Sigmoid colon (tissue), 7 donors: ENCODE results near the gene RALY. TPM values are rescaled to one million over a fixed set of nuclear protein-coding genes. Genes with fewer than 3 reads are reported as not detected.

Experiments
- DNase-seq: peaks from one replicate; pipeline ENCODE4 v3.0.0-alpha.2; 2019
- H3K27ac ChIP-seq, 4 donors: fragments of 200-600 bp; sonication (generic); one replicate each; pipeline ENCODE4 v1.5.1; 2016 to 2019; ENCODE audit warnings: mild to moderate bottlenecking in 1 of 4
- H3K27me3 ChIP-seq, 3 donors: fragments of 200-600 bp; sonication (generic); one replicate each; pipeline ENCODE4 v1.5.1; 2019; ENCODE audit warnings: mild to moderate bottlenecking in 1 of 3
- H3K36me3 ChIP-seq, 4 donors: fragments of 200-600 bp; sonication (generic); one replicate each; pipeline ENCODE4 v1.5.1; 2016 to 2019
- H3K4me1 ChIP-seq, 4 donors: fragments of 200-600 bp; sonication (generic); one replicate each; pipeline ENCODE4 v1.5.1; 2017 to 2019
- H3K4me3 ChIP-seq, 4 donors: fragments of 200-600 bp; sonication (generic); one replicate each; pipeline ENCODE4 v1.5.1; 2017 to 2019; ENCODE audit warnings: mild to moderate bottlenecking in 2 of 4, moderate library complexity in 1 of 4
- H3K9me3 ChIP-seq, 4 donors: fragments of 200-600 bp in 3 of 4; sonication (generic) in 3 of 4; one replicate each; pipeline versions ENCODE4 v1.5.1 to v1.6.1; 2013 to 2019
- CTCF ChIP-seq, 4 experiments: fragments of 450-650 bp in 3 of 4; fragments of 200-600 bp in 1 of 4; IDR thresholded peaks; one replicate each; pipeline ENCODE4 v1.5.1; 2016 to 2019; ENCODE audit warnings: antibody characterized with exemption in 4 of 4, mild to moderate bottlenecking in 3 of 4, moderate library complexity in 2 of 4
- EP300 ChIP-seq, 4 donors: sonication (generic); formaldehyde crosslinking; IDR thresholded peaks; one replicate each; pipeline ENCODE4 v1.6.1; 2017; ENCODE audit warnings: antibody characterized with exemption in 4 of 4
- POLR2A ChIP-seq, 2 donors: fragments of 450-650 bp; IDR thresholded peaks; one replicate each; pipeline ENCODE4 v1.6.1; 2016; ENCODE audit warnings: antibody characterized with exemption in 2 of 2, mild to moderate bottlenecking in 2 of 2, moderate library complexity in 2 of 2
- POLR2AphosphoS5 ChIP-seq, 4 donors: sonication (generic); formaldehyde crosslinking; IDR thresholded peaks; one replicate each; pipeline ENCODE4 v1.6.1; 2017; ENCODE audit warnings: antibody characterized with exemption in 4 of 4
- WGBS, 2 donors: extraction: QIAGEN DNeasy Blood & Tissue Kit; methylation state at CpG; one replicate each; pipeline ENCODE4 v1.1.7; 2013; 5-methylcytosine and 5-hydroxymethylcytosine counted together
- intact Hi-C: fragments of 100-400 bp; cut with DNase I; formaldehyde crosslinking; loops from one replicate; pipeline ENCODE4 v1.15.1; 2023
- polyA plus RNA-seq, 3 donors: library from polyadenylated mRNA; stranded (reverse); fragments of 200-250 nt; gene quantifications; one replicate each; pipeline ENCODE4 v1.2.3, GENCODE V29; 2013
- total RNA-seq, 4 donors: library from RNA; depleted of rRNA; stranded (reverse); fragments of >200 nt; gene quantifications; one replicate each; pipeline ENCODE4 v1.1.0, GENCODE V29; 2016
- donor health status: healthy with polysubstance abuse.
- donor health status: Bipolar disorder and iron deficiency.
- donor health status: healthy.

Gene RALY
- total and polyA plus RNA-seq, 7 donors: 75.1 to 233 (median 94.5) TPM

GRCh38 chr20:34089655-34090345, 96.1 kb downstream of the RALY start:
- no peak overlapping the region for H3K27ac ChIP-seq
- peaks cover 10 to 99% (median 49%) of the 10 kb centered on the region in 4 donors for H3K36me3 ChIP-seq
- no peaks in the 10 kb centered on the region for H3K9me3 ChIP-seq
- DNase-seq: peak; percentile 17
- no peaks in the 10 kb centered on the region for H3K4me1 ChIP-seq
- 91 to 92% methylated on average over 13 of the region's 13 CpGs for WGBS, 2 donors
- intact Hi-C loops: no loop called here
- H3K4me3 ChIP-seq: no peak overlapping the region
- TF ChIP-seq POLR2AphosphoS5 (IDR thresholded peaks at IDR 0.05) (no peak), CTCF (IDR thresholded peaks at IDR 0.05) (no peak), EP300 (IDR thresholded peaks at IDR 0.05) (no peak), POLR2A (IDR thresholded peaks at IDR 0.05) (no peak)
- H3K27me3 ChIP-seq: no peaks in the 10 kb centered on the region

- TF ChIP-seq CTCF (IDR thresholded peaks at IDR 0.05) (no peak), POLR2A (IDR thresholded peaks at IDR 0.05) (no peak), EP300 (IDR thresholded peaks at IDR 0.05) (no peak), POLR2AphosphoS5 (IDR thresholded peaks at IDR 0.05) (no peak)
- peaks cover 14 to 99% (median 55%) of the 10 kb centered on the region in 4 donors for H3K36me3 ChIP-seq
- H3K27me3 ChIP-seq: no peaks in the 10 kb centered on the region
- no peaks in the 10 kb centered on the region for H3K9me3 ChIP-seq
- no peak for DNase-seq
- H3K27ac ChIP-seq: no peak overlapping the region
- intact Hi-C loops: no loop called here
- H3K4me3 ChIP-seq: no peak overlapping the region
- WGBS, 2 donors: 98 to 99% methylated on average over 2 of the region's 2 CpGs
- no peaks in the 10 kb centered on the region for H3K4me1 ChIP-seq
These were observed 96.9 kb downstream of the RALY start for GRCh38 chr20:34090645-34091044.

GRCh38 chr20:34091637-34092200, 98.0 kb downstream of the RALY start:
- no peak overlapping the region for H3K27ac ChIP-seq
- TF ChIP-seq POLR2AphosphoS5 (IDR thresholded peaks at IDR 0.05): no peak
- no peak for TF ChIP-seq EP300 (IDR thresholded peaks at IDR 0.05)
- no peaks in the 10 kb centered on the region for H3K9me3 ChIP-seq
- peaks cover 22 to 100% (median 64%) of the 10 kb centered on the region in 4 donors for H3K36me3 ChIP-seq
- H3K4me1 ChIP-seq: no peaks in the 10 kb centered on the region
- WGBS, 2 donors: 92 to 94% methylated on average over 6 of the region's 6 CpGs
- intact Hi-C loops: no loop called here
- no peak for DNase-seq
- H3K4me3 ChIP-seq: no peak overlapping the region
- H3K27me3 ChIP-seq: no peaks in the 10 kb centered on the region

GRCh38 chr20:34093895-34094294, 100.2 kb downstream of the RALY start:
- no peak for DNase-seq
- intact Hi-C loops: no loop called here
- WGBS, 2 donors: 73 to 93% methylated on average over 2 of the region's 2 CpGs
- no peak overlapping the region for H3K4me3 ChIP-seq
- H3K9me3 ChIP-seq: no peaks in the 10 kb centered on the region
- H3K27me3 ChIP-seq: no peaks in the 10 kb centered on the region
- H3K4me1 ChIP-seq: no peaks in the 10 kb centered on the region
- H3K27ac ChIP-seq: no peak overlapping the region
- H3K36me3 ChIP-seq: peaks cover 23 to 98% (median 64%) of the 10 kb centered on the region in 4 donors
- TF ChIP-seq POLR2AphosphoS5 (IDR thresholded peaks at IDR 0.05) (no peak), EP300 (IDR thresholded peaks at IDR 0.05) (no peak), POLR2A (IDR thresholded peaks at IDR 0.05) (no peak), CTCF (IDR thresholded peaks at IDR 0.05) (no peak)

GRCh38 chr20:34095825-34096224, 102.1 kb downstream of the RALY start:
- Histone ChIP-seq H3K4me3 (no peak overlapping the region), H3K27me3 (no peaks in the 10 kb centered on the region), H3K9me3 (no peaks in the 10 kb centered on the region), H3K27ac (no peak overlapping the region), H3K4me1 (no peaks in the 10 kb centered on the region), H3K36me3 (peaks cover 22 to 98% (median 53%) of the 10 kb centered on the region in 4 donors)
- TF ChIP-seq POLR2AphosphoS5 (IDR thresholded peaks at IDR 0.05): no peak
- no peak for TF ChIP-seq EP300 (IDR thresholded peaks at IDR 0.05)
- no peak for TF ChIP-seq POLR2A (IDR thresholded peaks at IDR 0.05)
- no peak for TF ChIP-seq CTCF (IDR thresholded peaks at IDR 0.05)
- no peak for DNase-seq
- intact Hi-C loops: no loop called here
